Lung (tissue), 12 donors: ENCODE measurements around the gene TM4SF5. TPM values are rescaled to one million over a fixed set of nuclear protein-coding genes. Genes with fewer than 3 reads are reported as not detected.

Experiments
- ATAC-seq: fragments of 200-7000 bp; cut with Tn5 transposase; one replicate; pipeline ENCODE4 v1.9.1; 2020; ENCODE audit warnings: moderate number of reproducible peaks; ENCODE audit not compliant: insufficient read depth, low FRiP score
- DNase-seq, 3 donors: peaks; one replicate each; pipeline ENCODE4 v3.0.0-alpha.2; 2013 to 2017
- H3K27ac ChIP-seq, 2 donors: one replicate each; pipeline ENCODE4 v1.5.1; 2013; ENCODE audit warnings: mild to moderate bottlenecking in 2 of 2, moderate library complexity in 2 of 2, control low read depth in 1 of 2, inconsistent platforms in 1 of 2, low read depth in 1 of 2, low read length in 1 of 2
- H3K27me3 ChIP-seq, 3 donors: one replicate each; pipeline ENCODE4 v1.5.1; 2013; ENCODE audit warnings: low read length in 2 of 3; ENCODE audit not compliant: control insufficient read depth in 3 of 3, insufficient read depth in 3 of 3
- H3K36me3 ChIP-seq, 4 donors: one replicate each; pipeline ENCODE4 v1.5.1; 2013; ENCODE audit warnings: low read length in 4 of 4, mild to moderate bottlenecking in 1 of 4, moderate library complexity in 1 of 4; ENCODE audit not compliant: control insufficient read depth in 4 of 4, insufficient read depth in 4 of 4
- H3K4me1 ChIP-seq, 5 donors: one replicate each; pipeline ENCODE4 v1.5.1; 2013; ENCODE audit warnings: low read length in 5 of 5, mild to moderate bottlenecking in 2 of 5, moderate library complexity in 1 of 5; ENCODE audit not compliant: control insufficient read depth in 5 of 5, insufficient read depth in 5 of 5
- H3K4me3 ChIP-seq: one replicate; pipeline ENCODE4 v1.5.1; 2013; ENCODE audit warnings: mild to moderate bottlenecking, control low read depth, moderate library complexity
- H3K9ac ChIP-seq, 2 donors: one replicate each; pipeline ENCODE4 v1.5.1; 2013; ENCODE audit warnings: low read length in 2 of 2, control low read depth in 1 of 2; ENCODE audit not compliant: insufficient read depth in 1 of 2
- H3K9me3 ChIP-seq, 4 donors: one replicate each; pipeline ENCODE4 v1.5.1; 2013; ENCODE audit warnings: low read length in 3 of 4, mild to moderate bottlenecking in 1 of 4, moderate library complexity in 1 of 4; ENCODE audit not compliant: control insufficient read depth in 4 of 4, insufficient read depth in 3 of 4
- CTCF ChIP-seq: IDR thresholded peaks from 2 replicates; pipeline ENCODE4 v1.5.1; 2012; ENCODE audit warnings: mild to moderate bottlenecking; ENCODE audit errors: control extremely low read depth, extremely low read depth
- WGBS, 2 donors: extraction: QIAGEN DNeasy Blood & Tissue Kit; methylation state at CpG; one replicate each; pipeline ENCODE4 v1.1.7; 2013; 5-methylcytosine and 5-hydroxymethylcytosine counted together
- polyA plus RNA-seq, 2 donors: library from polyadenylated mRNA; stranded (reverse); fragments of 200-250 nt; gene quantifications; one replicate each; pipeline ENCODE4 v1.2.1, GENCODE V29; 2013
- total RNA-seq, 2 donors: library from RNA; depleted of rRNA in 1 of 2; stranded (reverse); fragments of >200 nt in 1 of 2; gene quantifications; one replicate each; pipeline ENCODE4 v1.2.1, GENCODE V29; 2014 to 2021
- donor health status: control.
- donor health status: control.
- donor health status: Bipolar disorder and iron deficiency.
- donor health status: healthy.
- donor health status: DM: yes; HTN: yes; CAD: no.

Gene TM4SF5
- total and polyA plus RNA-seq, 4 donors, result not detected

GRCh38 chr17:4759776-4760236 is 11.9 kb upstream of the TM4SF5 start:
- Histone ChIP-seq H3K27me3 (peaks cover 0 to 10% (median 5%) of the 10 kb centered on the region in 3 donors), H3K27ac (no peak overlapping the region), H3K9me3 (no peaks in the 10 kb centered on the region), H3K4me1 (no peaks in the 10 kb centered on the region), H3K4me3 (no peak overlapping the region), H3K36me3 (no peaks in the 10 kb centered on the region), H3K9ac (no peak overlapping the region)
- ATAC-seq (no peak), DNase-seq (peak in 1 of 3 donors; percentile 18)
- 75 to 85% methylated on average over 10 of the region's 10 CpGs for WGBS, 2 donors
- TF ChIP-seq CTCF, result no peak

- 57 to 64% methylated on average over 3 of the region's 3 CpGs for WGBS, 2 donors
- Histone ChIP-seq H3K27ac (no peak overlapping the region), H3K27me3 (peaks cover 0 to 2% (median 0%) of the 10 kb centered on the region in 3 donors), H3K36me3 (no peaks in the 10 kb centered on the region), H3K9ac (no peak overlapping the region), H3K4me1 (no peaks in the 10 kb centered on the region), H3K4me3 (no peak overlapping the region), H3K9me3 (no peaks in the 10 kb centered on the region)
- ATAC-seq (peak; percentile 47), DNase-seq (no peak)
- no peak for TF ChIP-seq CTCF
Measured at GRCh38 chr17:4764595-4764994, 7.1 kb upstream of the TM4SF5 start.

GRCh38 chr17:4766201-4766600 is 5.5 kb upstream of the TM4SF5 start:
- H3K27me3 ChIP-seq, result peaks cover 0 to 2% (median 0%) of the 10 kb centered on the region in 3 donors
- no peak overlapping the region for H3K9ac ChIP-seq
- no peak overlapping the region for H3K4me3 ChIP-seq
- DNase-seq (no peak), ATAC-seq (no peak)
- H3K36me3 ChIP-seq, result no peaks in the 10 kb centered on the region
- H3K4me1 ChIP-seq, result no peaks in the 10 kb centered on the region
- WGBS, 2 donors, result 36 to 60% methylated on average over 3 of the region's 3 CpGs
- TF ChIP-seq CTCF, result no peak
- no peaks in the 10 kb centered on the region for H3K9me3 ChIP-seq
- H3K27ac ChIP-seq, result peak overlapping the region in 1 of 2 donors; percentile 52

GRCh38 chr17:4766723-4767122 is 5.0 kb upstream of the TM4SF5 start:
- no peaks in the 10 kb centered on the region for H3K36me3 ChIP-seq
- no peaks in the 10 kb centered on the region for H3K4me1 ChIP-seq
- ATAC-seq (no peak), DNase-seq (no peak)
- no peak for TF ChIP-seq CTCF
- no peak overlapping the region for H3K27ac ChIP-seq
- H3K4me3 ChIP-seq, result no peak overlapping the region
- H3K27me3 ChIP-seq, result peaks cover 0 to 4% (median 2%) of the 10 kb centered on the region in 3 donors
- WGBS, 2 donors, result 64 to 69% methylated on average over 9 of the region's 9 CpGs
- no peaks in the 10 kb centered on the region for H3K9me3 ChIP-seq
- H3K9ac ChIP-seq, result no peak overlapping the region
